WTC11 (cell line): ENCODE data around the gene CRYZ. TPM values are rescaled to one million over a fixed set of nuclear protein-coding genes. Genes with fewer than 3 reads are reported as not detected.

Experiments used
- ATAC-seq: fragments of 200-7000 bp; cut with Tn5 transposase; 2 replicates; pipeline ENCODE4 v1.10.0; 2021; ENCODE audit warnings: mild to moderate bottlenecking, moderate library complexity
- CTCF ChIA-PET: fragments of 300-600 bp; sonication (Branson Sonifier 250); formaldehyde crosslinking; loops from one replicate; lab custom pipeline; 2021; ENCODE audit warnings: antibody characterized with exemption; lab: Charles Lee
- POLR2A ChIA-PET: fragments of 350-600 bp; sonication (Branson Sonifier 250); formaldehyde crosslinking; loops from one replicate; lab custom pipeline; 2021; ENCODE audit warnings: antibody characterized with exemption; lab: Charles Lee
- DNase-seq: peaks from one replicate; pipeline ENCODE4 v3.0.0; 2021; ENCODE audit warnings: low spot score
- H3K27ac Mint-ChIP-seq: 2 replicates; pipeline ENCODE4 v1.8.0; 2021; ENCODE audit warnings: mixed read lengths
- H3K27me3 Mint-ChIP-seq: 2 replicates; pipeline ENCODE4 v1.8.0; 2021; ENCODE audit warnings: low read depth, mild to moderate bottlenecking, moderate library complexity, mixed read lengths
- H3K36me3 Mint-ChIP-seq: 2 replicates; pipeline ENCODE4 v1.8.0; 2021; ENCODE audit warnings: mixed read lengths
- H3K4me1 Mint-ChIP-seq: 2 replicates; pipeline ENCODE4 v1.8.0; 2022; ENCODE audit warnings: mixed read lengths
- H3K4me3 Mint-ChIP-seq: 2 replicates; pipeline ENCODE4 v1.8.0; 2021; ENCODE audit warnings: mild to moderate bottlenecking, moderate library complexity, mixed read lengths
- H3K9me3 Mint-ChIP-seq: 2 replicates; pipeline ENCODE4 v1.8.0; 2021; ENCODE audit warnings: mixed read lengths
- ATF1 ChIP-seq: sonication (generic); formaldehyde crosslinking; IDR thresholded peaks from 2 replicates; pipeline ENCODE4 v1.8.1; 2023; ENCODE audit warnings: mild to moderate bottlenecking, moderate library complexity, missing genetic modification reagents
- FOXP1 ChIP-seq: sonication (generic); formaldehyde crosslinking; IDR thresholded peaks from 2 replicates; pipeline ENCODE4 v1.8.0; 2022; ENCODE audit warnings: missing genetic modification reagents, mild to moderate bottlenecking, moderate library complexity, borderline replicate concordance
- GABPB1 ChIP-seq: sonication (generic); formaldehyde crosslinking; IDR thresholded peaks from 2 replicates; pipeline ENCODE4 v1.8.1; 2023; ENCODE audit warnings: mild to moderate bottlenecking, missing genetic modification reagents
- MXD4 ChIP-seq: fragments of 250-450 bp; sonication (Bioruptor Pico); IDR thresholded peaks from 2 replicates; pipeline ENCODE4 v1.8.0; 2021; ENCODE audit warnings: mild to moderate bottlenecking, moderate library complexity, borderline replicate concordance
- OVOL2 ChIP-seq: fragments of 250-450 bp; sonication (Bioruptor Pico); IDR thresholded peaks from 2 replicates; pipeline ENCODE4 v1.9.0; 2021; ENCODE audit warnings: mild to moderate bottlenecking, borderline replicate concordance
- SMAD4 ChIP-seq: sonication (generic); formaldehyde crosslinking; IDR thresholded peaks from 2 replicates; pipeline ENCODE4 v1.8.0; 2022; ENCODE audit warnings: mild to moderate bottlenecking, missing genetic modification reagents
- SP1 ChIP-seq: sonication (generic); formaldehyde crosslinking; conservative IDR thresholded peaks from 2 replicates; pipeline ENCODE4 v1.8.1; 2022; ENCODE audit warnings: missing genetic modification reagents
- STAT6 ChIP-seq: sonication (generic); formaldehyde crosslinking; conservative IDR thresholded peaks from 2 replicates; pipeline ENCODE4 v1.8.1; 2023; ENCODE audit warnings: mild to moderate bottlenecking, low read depth, missing genetic modification reagents, moderate library complexity
- TEAD1 ChIP-seq: sonication (generic); formaldehyde crosslinking; IDR thresholded peaks from 2 replicates; pipeline ENCODE4 v1.8.0; 2022; ENCODE audit warnings: mild to moderate bottlenecking, missing genetic modification reagents
- ZBTB21 ChIP-seq: sonication (generic); formaldehyde crosslinking; IDR thresholded peaks from 2 replicates; pipeline ENCODE4 v1.8.1; 2023; ENCODE audit warnings: mild to moderate bottlenecking, missing genetic modification reagents, borderline replicate concordance
- ZNF121 ChIP-seq: sonication (generic); formaldehyde crosslinking; IDR thresholded peaks from 2 replicates; pipeline ENCODE4 v1.8.0; 2023; ENCODE audit warnings: missing genetic modification reagents
- ZNF263 ChIP-seq: sonication (generic); formaldehyde crosslinking; IDR thresholded peaks from 2 replicates; pipeline ENCODE4 v1.8.1; 2022; ENCODE audit warnings: low read depth, mild to moderate bottlenecking, moderate library complexity, missing genetic modification reagents
- ZNF423 ChIP-seq: fragments of 250-450 bp; sonication (Bioruptor Pico); IDR thresholded peaks from 2 replicates; pipeline ENCODE4 v2.1.2; 2022; ENCODE audit warnings: mild to moderate bottlenecking, moderate library complexity
- ZNF671 ChIP-seq: fragments of 250-450 bp; sonication (Bioruptor Pico); IDR thresholded peaks from 2 replicates; pipeline ENCODE4 v1.8.0; 2021; ENCODE audit warnings: mild to moderate bottlenecking
- ZSCAN18 ChIP-seq: fragments of 250-450 bp; sonication (Bioruptor Pico); IDR thresholded peaks from 2 replicates; pipeline ENCODE4 v2.1.2; 2022; ENCODE audit warnings: mild to moderate bottlenecking, moderate library complexity
- total RNA-seq: library from RNA; stranded (reverse); gene quantifications from 3 replicates; pipeline ENCODE4 v1.2.3, GENCODE V29; 2021
- TF ChIP-seq, protein P1 (sequence below): sonication (generic); formaldehyde crosslinking; conservative IDR thresholded peaks from 2 replicates; pipeline ENCODE4 v1.8.1; 2022; ENCODE audit warnings: mild to moderate bottlenecking, missing genetic modification reagents
- TF ChIP-seq, protein P2 (sequence below): fragments of 250-450 bp; sonication (Bioruptor Pico); IDR thresholded peaks from 2 replicates; pipeline ENCODE4 v1.8.0; 2021; ENCODE audit warnings: mild to moderate bottlenecking
- TF ChIP-seq, protein P3 (sequence below): fragments of 250-450 bp; sonication (Bioruptor Pico); IDR thresholded peaks from 2 replicates; pipeline ENCODE4 v1.9.0; 2021; ENCODE audit warnings: mild to moderate bottlenecking
- TF ChIP-seq, protein P4 (sequence below): fragments of 250-450 bp; sonication (Bioruptor Pico); IDR thresholded peaks from 2 replicates; pipeline ENCODE4 v1.9.0; 2021; ENCODE audit warnings: mild to moderate bottlenecking

Gene CRYZ
- total RNA-seq, 1 experiment from 2014 or later = 42.2 TPM

- H3K9me3 Mint-ChIP-seq = peaks cover 25% of the 10 kb centered on the region
- H3K36me3 Mint-ChIP-seq = peaks cover 69% of the 10 kb centered on the region
- TF ChIP-seq ZSCAN18 (CRISPR knock-in tag) = no peak
- TF ChIP-seq GABPB1 (CRISPR knock-in tag) = no peak
- TF ChIP-seq ATF1 (CRISPR knock-in tag) = no peak
- no peak for TF ChIP-seq FOXP1 (CRISPR knock-in tag)
- TF ChIP-seq, protein P1, sequence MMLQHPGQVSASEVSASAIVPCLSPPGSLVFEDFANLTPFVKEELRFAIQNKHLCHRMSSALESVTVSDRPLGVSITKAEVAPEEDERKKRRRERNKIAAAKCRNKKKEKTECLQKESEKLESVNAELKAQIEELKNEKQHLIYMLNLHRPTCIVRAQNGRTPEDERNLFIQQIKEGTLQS (CRISPR knock-in tag) = no peak
- TF ChIP-seq ZBTB21 (CRISPR knock-in tag) = no peak
- TF ChIP-seq ZNF423 (CRISPR knock-in tag) = no peak
- no peak for TF ChIP-seq SMAD4 (CRISPR knock-in tag)
- TF ChIP-seq SP1 (CRISPR knock-in tag) = no peak
- no peak for TF ChIP-seq TEAD1
- TF ChIP-seq STAT6 (CRISPR knock-in tag) = no peak
- ATAC-seq (no peak), DNase-seq (no peak)
- H3K4me1 Mint-ChIP-seq = peaks cover 12% of the 10 kb centered on the region
- H3K27me3 Mint-ChIP-seq = no peaks in the 10 kb centered on the region
- CTCF ChIA-PET = no interaction called here
- POLR2A ChIA-PET = no interaction called here
- H3K27ac Mint-ChIP-seq = no peak overlapping the region
- no peak overlapping the region for H3K4me3 Mint-ChIP-seq
Measured at GRCh38 chr1:74726063-74726462, 6.8 kb downstream of the CRYZ start.

GRCh38 chr1:74717626-74718025, 15.2 kb downstream of the CRYZ start:
- H3K36me3 Mint-ChIP-seq = peaks cover 21% of the 10 kb centered on the region
- H3K27ac Mint-ChIP-seq = no peak overlapping the region
- H3K4me3 Mint-ChIP-seq = no peak overlapping the region
- ChIA-PET CTCF (no interaction called here), POLR2A (no interaction called here)
- DNase-seq (no peak), ATAC-seq (no peak)
- H3K27me3 Mint-ChIP-seq = no peaks in the 10 kb centered on the region
- no peaks in the 10 kb centered on the region for H3K9me3 Mint-ChIP-seq
- TF ChIP-seq OVOL2 (CRISPR knock-in tag) = no peak
- TF ChIP-seq, protein P2, sequence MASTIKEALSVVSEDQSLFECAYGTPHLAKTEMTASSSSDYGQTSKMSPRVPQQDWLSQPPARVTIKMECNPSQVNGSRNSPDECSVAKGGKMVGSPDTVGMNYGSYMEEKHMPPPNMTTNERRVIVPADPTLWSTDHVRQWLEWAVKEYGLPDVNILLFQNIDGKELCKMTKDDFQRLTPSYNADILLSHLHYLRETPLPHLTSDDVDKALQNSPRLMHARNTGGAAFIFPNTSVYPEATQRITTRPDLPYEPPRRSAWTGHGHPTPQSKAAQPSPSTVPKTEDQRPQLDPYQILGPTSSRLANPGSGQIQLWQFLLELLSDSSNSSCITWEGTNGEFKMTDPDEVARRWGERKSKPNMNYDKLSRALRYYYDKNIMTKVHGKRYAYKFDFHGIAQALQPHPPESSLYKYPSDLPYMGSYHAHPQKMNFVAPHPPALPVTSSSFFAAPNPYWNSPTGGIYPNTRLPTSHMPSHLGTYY = no peak
- TF ChIP-seq, protein P3, sequence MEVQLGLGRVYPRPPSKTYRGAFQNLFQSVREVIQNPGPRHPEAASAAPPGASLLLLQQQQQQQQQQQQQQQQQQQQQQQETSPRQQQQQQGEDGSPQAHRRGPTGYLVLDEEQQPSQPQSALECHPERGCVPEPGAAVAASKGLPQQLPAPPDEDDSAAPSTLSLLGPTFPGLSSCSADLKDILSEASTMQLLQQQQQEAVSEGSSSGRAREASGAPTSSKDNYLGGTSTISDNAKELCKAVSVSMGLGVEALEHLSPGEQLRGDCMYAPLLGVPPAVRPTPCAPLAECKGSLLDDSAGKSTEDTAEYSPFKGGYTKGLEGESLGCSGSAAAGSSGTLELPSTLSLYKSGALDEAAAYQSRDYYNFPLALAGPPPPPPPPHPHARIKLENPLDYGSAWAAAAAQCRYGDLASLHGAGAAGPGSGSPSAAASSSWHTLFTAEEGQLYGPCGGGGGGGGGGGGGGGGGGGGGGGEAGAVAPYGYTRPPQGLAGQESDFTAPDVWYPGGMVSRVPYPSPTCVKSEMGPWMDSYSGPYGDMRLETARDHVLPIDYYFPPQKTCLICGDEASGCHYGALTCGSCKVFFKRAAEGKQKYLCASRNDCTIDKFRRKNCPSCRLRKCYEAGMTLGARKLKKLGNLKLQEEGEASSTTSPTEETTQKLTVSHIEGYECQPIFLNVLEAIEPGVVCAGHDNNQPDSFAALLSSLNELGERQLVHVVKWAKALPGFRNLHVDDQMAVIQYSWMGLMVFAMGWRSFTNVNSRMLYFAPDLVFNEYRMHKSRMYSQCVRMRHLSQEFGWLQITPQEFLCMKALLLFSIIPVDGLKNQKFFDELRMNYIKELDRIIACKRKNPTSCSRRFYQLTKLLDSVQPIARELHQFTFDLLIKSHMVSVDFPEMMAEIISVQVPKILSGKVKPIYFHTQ (CRISPR knock-in tag) = no peak
- no peak for TF ChIP-seq MXD4 (CRISPR knock-in tag)
- TF ChIP-seq ZNF671 = no peak
- TF ChIP-seq ZNF263 (CRISPR knock-in tag) = no peak
- TF ChIP-seq, protein P4, sequence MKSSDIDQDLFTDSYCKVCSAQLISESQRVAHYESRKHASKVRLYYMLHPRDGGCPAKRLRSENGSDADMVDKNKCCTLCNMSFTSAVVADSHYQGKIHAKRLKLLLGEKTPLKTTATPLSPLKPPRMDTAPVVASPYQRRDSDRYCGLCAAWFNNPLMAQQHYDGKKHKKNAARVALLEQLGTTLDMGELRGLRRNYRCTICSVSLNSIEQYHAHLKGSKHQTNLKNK (CRISPR knock-in tag) = no peak
- no peak for TF ChIP-seq ZNF121 (CRISPR knock-in tag)
- TF ChIP-seq, protein P1 (CRISPR knock-in tag) = no peak
- H3K4me1 Mint-ChIP-seq = 0 out of 2 replicates have a peak, but pooled peaks cover 6% of the 10 kb centered on the region
